Loucy (cell line): ENCODE data around the gene ZNF667.

Experiments used
- EZH2phosphoT487 ChIP-seq: fragments of 200-600 bp; IDR thresholded peaks from 2 replicates; pipeline ENCODE4 v1.6.1; 2018; ENCODE audit warnings: antibody characterized with exemption, mild to moderate bottlenecking, moderate library complexity, borderline replicate concordance
- TF ChIP-seq, protein P1 (sequence below): fragments of 200-600 bp; sonication (generic); conservative IDR thresholded peaks from 2 replicates; pipeline ENCODE4 v1.5.1; 2014; ENCODE audit warnings: mild to moderate bottlenecking, antibody characterized with exemption, low read length

DNA sequence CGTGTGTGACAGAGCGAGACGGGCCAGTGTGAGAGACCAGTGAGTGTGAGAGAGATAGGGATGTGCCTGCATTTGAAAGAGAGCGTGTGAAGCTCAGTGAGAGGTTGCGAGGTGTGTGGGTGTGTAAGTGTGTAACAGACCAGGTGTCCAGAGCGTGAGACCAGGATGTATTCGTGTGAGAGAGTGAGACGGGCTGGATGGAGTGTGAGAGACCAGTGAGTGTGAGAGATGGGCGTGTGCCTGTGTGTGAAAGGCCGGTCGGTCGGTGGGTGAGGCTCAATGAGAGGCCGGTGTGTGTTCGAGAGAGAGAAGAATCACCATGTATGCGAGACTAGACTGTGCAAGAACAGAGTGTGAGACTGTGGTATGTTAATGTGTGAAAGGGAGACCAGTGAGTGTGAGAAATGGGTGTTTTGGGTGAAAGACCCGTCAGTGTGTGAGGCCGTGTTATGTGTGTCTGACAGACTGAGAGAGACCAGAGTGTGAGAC lies 31.2 kb upstream of the ZNF667 start:
- TF ChIP-seq, protein P1, sequence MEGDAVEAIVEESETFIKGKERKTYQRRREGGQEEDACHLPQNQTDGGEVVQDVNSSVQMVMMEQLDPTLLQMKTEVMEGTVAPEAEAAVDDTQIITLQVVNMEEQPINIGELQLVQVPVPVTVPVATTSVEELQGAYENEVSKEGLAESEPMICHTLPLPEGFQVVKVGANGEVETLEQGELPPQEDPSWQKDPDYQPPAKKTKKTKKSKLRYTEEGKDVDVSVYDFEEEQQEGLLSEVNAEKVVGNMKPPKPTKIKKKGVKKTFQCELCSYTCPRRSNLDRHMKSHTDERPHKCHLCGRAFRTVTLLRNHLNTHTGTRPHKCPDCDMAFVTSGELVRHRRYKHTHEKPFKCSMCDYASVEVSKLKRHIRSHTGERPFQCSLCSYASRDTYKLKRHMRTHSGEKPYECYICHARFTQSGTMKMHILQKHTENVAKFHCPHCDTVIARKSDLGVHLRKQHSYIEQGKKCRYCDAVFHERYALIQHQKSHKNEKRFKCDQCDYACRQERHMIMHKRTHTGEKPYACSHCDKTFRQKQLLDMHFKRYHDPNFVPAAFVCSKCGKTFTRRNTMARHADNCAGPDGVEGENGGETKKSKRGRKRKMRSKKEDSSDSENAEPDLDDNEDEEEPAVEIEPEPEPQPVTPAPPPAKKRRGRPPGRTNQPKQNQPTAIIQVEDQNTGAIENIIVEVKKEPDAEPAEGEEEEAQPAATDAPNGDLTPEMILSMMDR: no peak
- TF ChIP-seq EZH2phosphoT487: no peak
